ENCODE measurements around the gene LYRM4.

GRCh38 chr6:5219011-5219691 lies 41.6 kb downstream of the LYRM4 start:
- no peak for TF ChIP-seq CTCF (IDR thresholded peaks at IDR 0.05; ENCODE audit: insufficient read depth, low read length)
- no peak for TF ChIP-seq POLR2AphosphoS5 (IDR thresholded peaks at IDR 0.05; ENCODE audit: low read depth)
